Measurements from ENCODE around the gene NLRP4. TPM values are rescaled to one million over a fixed set of nuclear protein-coding genes. Genes with fewer than 3 reads are reported as not detected.

Gene NLRP4
- total RNA-seq, 1 donor from 2014 or later = not detected

DNA sequence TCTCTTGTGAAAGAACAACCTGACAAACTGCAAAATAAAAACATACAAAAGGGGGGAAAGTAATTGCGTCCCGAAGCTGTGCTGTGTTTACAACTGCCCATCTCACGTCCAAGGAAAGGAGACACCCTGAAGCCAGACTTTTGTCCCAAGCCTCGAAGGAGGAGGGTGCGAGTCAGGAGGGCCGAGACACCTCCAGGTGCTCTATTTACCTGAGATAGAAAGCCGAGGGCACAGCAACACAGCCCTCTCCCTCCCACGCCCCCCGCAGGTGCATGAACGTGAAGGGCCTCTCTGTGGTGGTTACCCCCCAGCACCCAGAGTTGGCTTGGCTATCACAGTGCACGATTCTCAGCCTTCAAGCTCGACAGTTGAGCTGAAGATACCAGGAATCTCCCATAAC lies 62.6 kb downstream of the NLRP4 start:
- H3K36me3 Mint-ChIP-seq = no peaks in the 10 kb centered on the region
- H3K9me3 Mint-ChIP-seq = peaks cover 52% of the 10 kb centered on the region
- no peaks in the 10 kb centered on the region for H3K36me3 ChIP-seq
- H3K4me1 Mint-ChIP-seq = no peaks in the 10 kb centered on the region
- no peak overlapping the region for H3K4me3 ChIP-seq
- H4K20me1 ChIP-seq (ENCODE audit: low read depth) = no peaks in the 10 kb centered on the region
- H3K27ac Mint-ChIP-seq = no peak overlapping the region
- H3K27me3 ChIP-seq = no peaks in the 10 kb centered on the region
- DNase-seq (ENCODE audit: low spot score) = no peak
- TF ChIP-seq, protein P1, sequence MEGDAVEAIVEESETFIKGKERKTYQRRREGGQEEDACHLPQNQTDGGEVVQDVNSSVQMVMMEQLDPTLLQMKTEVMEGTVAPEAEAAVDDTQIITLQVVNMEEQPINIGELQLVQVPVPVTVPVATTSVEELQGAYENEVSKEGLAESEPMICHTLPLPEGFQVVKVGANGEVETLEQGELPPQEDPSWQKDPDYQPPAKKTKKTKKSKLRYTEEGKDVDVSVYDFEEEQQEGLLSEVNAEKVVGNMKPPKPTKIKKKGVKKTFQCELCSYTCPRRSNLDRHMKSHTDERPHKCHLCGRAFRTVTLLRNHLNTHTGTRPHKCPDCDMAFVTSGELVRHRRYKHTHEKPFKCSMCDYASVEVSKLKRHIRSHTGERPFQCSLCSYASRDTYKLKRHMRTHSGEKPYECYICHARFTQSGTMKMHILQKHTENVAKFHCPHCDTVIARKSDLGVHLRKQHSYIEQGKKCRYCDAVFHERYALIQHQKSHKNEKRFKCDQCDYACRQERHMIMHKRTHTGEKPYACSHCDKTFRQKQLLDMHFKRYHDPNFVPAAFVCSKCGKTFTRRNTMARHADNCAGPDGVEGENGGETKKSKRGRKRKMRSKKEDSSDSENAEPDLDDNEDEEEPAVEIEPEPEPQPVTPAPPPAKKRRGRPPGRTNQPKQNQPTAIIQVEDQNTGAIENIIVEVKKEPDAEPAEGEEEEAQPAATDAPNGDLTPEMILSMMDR (IDR thresholded peaks at IDR 0.05) = no peak
- TF ChIP-seq EZH2 (IDR thresholded peaks at IDR 0.05) (no peak), EZH2phosphoT487 (IDR thresholded peaks at IDR 0.05) (no peak)
- peaks cover 8% of the 10 kb centered on the region for H3K27me3 Mint-ChIP-seq (ENCODE audit: insufficient read depth, low read depth)
- no peaks in the 10 kb centered on the region for H3K4me1 ChIP-seq
- no peak overlapping the region for H3K27ac ChIP-seq
- no peak overlapping the region for H3K9ac ChIP-seq
- H3K4me3 Mint-ChIP-seq = no peak overlapping the region
- no peak overlapping the region for H3K4me2 ChIP-seq
- H2AFZ ChIP-seq (replicated peaks) = no peak overlapping the region
- H3K79me2 ChIP-seq (ENCODE audit: low read depth) = no peaks in the 10 kb centered on the region
- peaks cover 9% of the 10 kb centered on the region for H3K9me3 ChIP-seq (ENCODE audit: low read depth)
- no peaks in the 10 kb centered on the region for H3F3A ChIP-seq (ENCODE audit: low read depth)

- no peaks in the 10 kb centered on the region for H3K36me3 Mint-ChIP-seq
- no peak overlapping the region for H3K27ac Mint-ChIP-seq
- no peak for TF ChIP-seq EZH2 (IDR thresholded peaks at IDR 0.05)
- no peak for TF ChIP-seq EZH2phosphoT487 (IDR thresholded peaks at IDR 0.05)
- TF ChIP-seq, protein P1 (IDR thresholded peaks at IDR 0.05) = no peak
- Histone ChIP-seq H3K27ac (no peak overlapping the region), H3F3A (ENCODE audit: low read depth) (no peaks in the 10 kb centered on the region), H3K27me3 (no peaks in the 10 kb centered on the region), H3K4me1 (no peaks in the 10 kb centered on the region), H2AFZ (replicated peaks) (no peak overlapping the region), H3K4me3 (no peak overlapping the region), H3K9ac (no peak overlapping the region), H3K36me3 (no peaks in the 10 kb centered on the region), H4K20me1 (ENCODE audit: low read depth) (no peaks in the 10 kb centered on the region), H3K4me2 (no peak overlapping the region), H3K9me3 (ENCODE audit: low read depth) (peaks cover 8% of the 10 kb centered on the region), H3K79me2 (ENCODE audit: low read depth) (no peaks in the 10 kb centered on the region)
- no peak for DNase-seq (ENCODE audit: low spot score)
- peaks cover 53% of the 10 kb centered on the region for H3K9me3 Mint-ChIP-seq
- H3K4me3 Mint-ChIP-seq = no peak overlapping the region
- H3K4me1 Mint-ChIP-seq = no peaks in the 10 kb centered on the region
- peaks cover 8% of the 10 kb centered on the region for H3K27me3 Mint-ChIP-seq (ENCODE audit: insufficient read depth, low read depth)
Measured at GRCh38 chr19:55901369-55902079, 65.2 kb downstream of the NLRP4 start.

- H3K9me3 Mint-ChIP-seq = peaks cover 51% of the 10 kb centered on the region
Measured at GRCh38 chr19:55902080-55902751, 65.9 kb downstream of the NLRP4 start.

More at GRCh38 chr19:55902080-55902751, 65.9 kb downstream of the NLRP4 start:
- no peaks in the 10 kb centered on the region for H3K36me3 ChIP-seq
- H3F3A ChIP-seq (ENCODE audit: low read depth) = no peaks in the 10 kb centered on the region
- H3K9me3 ChIP-seq (ENCODE audit: low read depth) = peaks cover 8% of the 10 kb centered on the region
- H3K79me2 ChIP-seq (ENCODE audit: low read depth) = no peaks in the 10 kb centered on the region
- Mint-ChIP-seq H3K4me3 (no peak overlapping the region), H3K4me1 (no peaks in the 10 kb centered on the region), H3K27me3 (ENCODE audit: insufficient read depth, low read depth) (peaks cover 8% of the 10 kb centered on the region), H3K36me3 (no peaks in the 10 kb centered on the region), H3K27ac (no peak overlapping the region)
- H3K27ac ChIP-seq = no peak overlapping the region
- H2AFZ ChIP-seq (replicated peaks) = no peak overlapping the region
- H3K4me1 ChIP-seq = no peaks in the 10 kb centered on the region
- H3K4me2 ChIP-seq = no peak overlapping the region
- no peak overlapping the region for H3K9ac ChIP-seq
- H4K20me1 ChIP-seq (ENCODE audit: low read depth) = no peaks in the 10 kb centered on the region
- TF ChIP-seq EZH2 (IDR thresholded peaks at IDR 0.05) (no peak), EZH2phosphoT487 (IDR thresholded peaks at IDR 0.05) (no peak)
- TF ChIP-seq, protein P1 (IDR thresholded peaks at IDR 0.05) = no peak
- H3K4me3 ChIP-seq = no peak overlapping the region
- no peak for DNase-seq (ENCODE audit: low spot score)
- no peaks in the 10 kb centered on the region for H3K27me3 ChIP-seq

All from neural progenitor cell (in vitro differentiated cells).